ENCODE data around the gene SUV39H1. TPM values are rescaled to one million over a fixed set of nuclear protein-coding genes. Genes with fewer than 3 reads are reported as not detected.
A peak's percentile ranks its signal among the peaks of the same experiment; 100 is the strongest.

The SUV39H1 gene
- total RNA-seq, 4 donors from 2014 or later, result 2.7 to 8.6 (median 7.1) TPM

DNA sequence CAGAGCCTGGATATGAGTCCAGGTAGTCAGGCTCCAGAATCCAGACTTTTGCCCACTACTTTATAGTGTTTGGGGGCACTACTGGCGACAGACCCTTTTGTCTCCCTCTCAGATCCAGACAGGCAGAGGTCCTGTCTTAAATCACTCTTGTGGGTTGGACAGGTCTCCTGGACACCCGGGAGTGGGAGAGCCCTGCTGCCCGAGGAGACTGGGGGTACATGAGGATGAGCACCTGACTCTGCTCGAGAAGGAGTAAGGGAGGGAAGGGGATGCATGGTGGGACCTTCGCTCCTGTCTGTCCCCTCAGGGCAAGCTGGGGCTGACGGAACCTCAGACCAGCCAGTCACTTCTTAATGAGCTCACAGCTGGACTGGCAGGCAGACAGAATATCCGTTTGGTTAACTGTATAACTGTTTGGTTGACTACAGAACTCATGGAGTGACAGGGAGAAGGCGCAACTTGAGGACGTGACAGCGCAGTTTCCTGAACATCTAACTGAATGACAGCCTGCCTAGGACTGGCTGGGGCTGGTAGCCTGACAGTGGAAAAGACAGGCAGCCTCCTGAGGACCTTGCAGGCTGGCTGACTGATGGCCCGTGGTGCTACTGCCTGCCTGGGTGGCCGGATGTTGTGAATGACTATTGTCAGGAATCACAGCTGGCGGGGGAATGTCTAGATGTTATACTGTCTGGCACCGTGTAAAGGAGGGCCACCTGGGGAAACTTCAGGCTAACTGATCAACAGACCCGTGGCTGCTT is 1.6 kb upstream of the SUV39H1 start:
- no peaks in the 10 kb centered on the region for H3K9me3 ChIP-seq
- TF ChIP-seq, protein P1, sequence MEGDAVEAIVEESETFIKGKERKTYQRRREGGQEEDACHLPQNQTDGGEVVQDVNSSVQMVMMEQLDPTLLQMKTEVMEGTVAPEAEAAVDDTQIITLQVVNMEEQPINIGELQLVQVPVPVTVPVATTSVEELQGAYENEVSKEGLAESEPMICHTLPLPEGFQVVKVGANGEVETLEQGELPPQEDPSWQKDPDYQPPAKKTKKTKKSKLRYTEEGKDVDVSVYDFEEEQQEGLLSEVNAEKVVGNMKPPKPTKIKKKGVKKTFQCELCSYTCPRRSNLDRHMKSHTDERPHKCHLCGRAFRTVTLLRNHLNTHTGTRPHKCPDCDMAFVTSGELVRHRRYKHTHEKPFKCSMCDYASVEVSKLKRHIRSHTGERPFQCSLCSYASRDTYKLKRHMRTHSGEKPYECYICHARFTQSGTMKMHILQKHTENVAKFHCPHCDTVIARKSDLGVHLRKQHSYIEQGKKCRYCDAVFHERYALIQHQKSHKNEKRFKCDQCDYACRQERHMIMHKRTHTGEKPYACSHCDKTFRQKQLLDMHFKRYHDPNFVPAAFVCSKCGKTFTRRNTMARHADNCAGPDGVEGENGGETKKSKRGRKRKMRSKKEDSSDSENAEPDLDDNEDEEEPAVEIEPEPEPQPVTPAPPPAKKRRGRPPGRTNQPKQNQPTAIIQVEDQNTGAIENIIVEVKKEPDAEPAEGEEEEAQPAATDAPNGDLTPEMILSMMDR (IDR thresholded peaks at IDR 0.05), result no peak
- TF ChIP-seq POLR2A (IDR thresholded peaks at IDR 0.05), result no peak
- 48 to 53% methylated on average over 7 to 8 of the region's 15 CpGs for WGBS, 2 donors
- H3K27me3 ChIP-seq, result no peaks in the 10 kb centered on the region
- H3K27ac ChIP-seq, result no peak overlapping the region
- no peaks in the 10 kb centered on the region for H3K36me3 ChIP-seq
- no peak overlapping the region for H3K4me3 ChIP-seq (replicated peaks in 1 of 3)
- H3K4me1 ChIP-seq, result no peaks in the 10 kb centered on the region
- no peak for DNase-seq
- intact Hi-C loops (cut with DNase I), result no loop called here

DNA sequence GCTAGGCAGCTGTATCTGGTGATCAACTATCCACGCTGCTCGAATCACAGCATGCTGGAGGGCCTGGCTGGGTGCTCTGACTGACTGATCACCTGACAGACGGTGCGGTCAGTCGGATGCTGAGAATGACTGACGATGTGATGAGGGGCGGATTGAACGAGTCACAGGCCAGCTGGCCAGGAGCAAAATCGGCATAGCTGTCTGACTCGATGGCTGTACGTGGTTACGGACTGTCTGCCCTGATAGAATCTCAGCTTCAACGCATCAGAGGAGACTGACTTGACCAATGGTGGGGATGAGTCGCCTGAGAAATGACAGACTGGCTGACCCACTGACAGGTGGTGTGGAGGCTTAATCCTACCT is 1.0 kb upstream of the SUV39H1 start:
- intact Hi-C loops (cut with DNase I), result no loop called here
- no peak for TF ChIP-seq POLR2A (IDR thresholded peaks at IDR 0.05)
- TF ChIP-seq, protein P1 (IDR thresholded peaks at IDR 0.05), result no peak
- peak; percentile 1 to 5 for DNase-seq
- Histone ChIP-seq H3K27ac (no peak overlapping the region), H3K4me3 (replicated peaks in 1 of 3) (no peak overlapping the region), H3K27me3 (no peaks in the 10 kb centered on the region), H3K36me3 (no peaks in the 10 kb centered on the region), H3K9me3 (no peaks in the 10 kb centered on the region), H3K4me1 (no peaks in the 10 kb centered on the region)
- 25% methylated on average over 8 of the region's 14 CpGs; no CpG with 5 or more reads in 1 of the 2 donors for WGBS, 2 donors

DNA sequence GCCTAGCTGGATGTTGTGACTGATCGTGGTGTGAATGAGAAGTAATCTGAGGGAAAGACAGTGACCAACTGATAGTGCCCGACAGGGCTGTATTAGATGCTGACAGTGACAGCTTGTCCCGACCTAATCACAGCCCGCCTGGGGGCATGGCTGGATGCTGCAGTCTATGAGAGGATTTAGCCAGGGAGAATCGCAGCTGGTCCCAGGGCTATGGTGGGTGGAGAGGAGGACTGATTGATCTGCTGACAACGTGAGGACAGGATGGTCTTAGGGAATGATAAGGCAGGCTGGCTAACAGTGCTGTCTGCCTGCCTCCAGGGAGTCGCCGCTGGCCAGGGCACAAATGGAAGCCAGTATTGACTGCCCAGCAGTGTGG is 621 bp upstream of the SUV39H1 start:
- peak overlapping the region; percentile 53 to 76 (median 75) for H3K27ac ChIP-seq
- no peaks in the 10 kb centered on the region for H3K36me3 ChIP-seq
- H3K4me1 ChIP-seq, result no peaks in the 10 kb centered on the region
- TF ChIP-seq, protein P1 (IDR thresholded peaks at IDR 0.05), result no peak
- TF ChIP-seq POLR2A (IDR thresholded peaks at IDR 0.05), result no peak
- DNase-seq, result no peak
- intact Hi-C loops (cut with DNase I), result no loop called here
- peak overlapping the region in 2 of 3 donors; percentile 35 to 44 for H3K4me3 ChIP-seq (replicated peaks in 1 of 3)
- no peaks in the 10 kb centered on the region for H3K9me3 ChIP-seq
- no peaks in the 10 kb centered on the region for H3K27me3 ChIP-seq
- 0 to 9% methylated on average over 5 of the region's 8 CpGs for WGBS, 2 donors

DNA sequence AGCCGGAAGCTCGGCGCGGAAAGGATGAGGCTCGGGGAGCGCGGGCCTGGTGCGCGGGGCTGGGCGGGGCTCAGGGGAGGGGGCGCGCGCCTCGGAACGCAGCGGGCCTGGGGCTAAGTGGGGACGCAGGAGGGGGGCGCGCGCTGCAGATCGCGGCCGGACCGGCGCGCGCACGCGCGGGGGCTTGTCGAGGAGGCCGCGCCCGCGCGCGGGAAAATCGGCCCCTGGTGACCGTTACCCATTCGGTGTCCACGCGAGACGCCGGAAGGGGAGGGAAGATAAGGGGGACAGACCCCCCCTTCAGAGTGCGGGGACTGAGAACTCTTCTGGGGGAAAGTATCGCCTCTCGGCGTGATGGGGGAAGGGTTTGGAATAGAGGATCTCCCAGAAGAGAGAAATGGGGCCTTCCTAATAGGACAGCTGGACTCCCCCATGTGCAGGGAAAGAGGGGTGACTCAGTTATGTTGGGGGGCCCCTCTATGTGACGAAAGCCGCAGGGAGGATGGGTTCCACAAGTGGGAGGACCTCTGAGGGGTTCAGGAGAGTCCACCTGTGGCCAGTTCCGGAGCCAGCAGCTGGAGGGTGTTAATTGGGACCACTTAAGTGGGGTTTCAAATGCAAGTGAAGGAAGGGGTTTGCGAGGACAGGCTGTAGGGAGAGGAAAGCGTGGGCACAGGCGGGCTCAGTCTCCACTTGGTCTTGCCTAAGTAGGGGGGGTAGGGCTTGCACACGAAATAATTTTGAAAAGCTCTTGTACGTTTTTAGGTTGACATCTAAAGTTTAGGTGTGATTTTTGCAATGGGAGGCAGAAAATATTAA is 584 bp downstream of the SUV39H1 start:
- Histone ChIP-seq H3K9me3 (no peaks in the 10 kb centered on the region), H3K4me3 (replicated peaks in 1 of 3) (peak overlapping the region in 2 of 3 donors; percentile 15 to 44), H3K27me3 (no peaks in the 10 kb centered on the region), H3K27ac (no peak overlapping the region), H3K4me1 (no peaks in the 10 kb centered on the region), H3K36me3 (no peaks in the 10 kb centered on the region)
- intact Hi-C loops (cut with DNase I), result no loop called here
- TF ChIP-seq POLR2A (IDR thresholded peaks at IDR 0.05), result no peak
- TF ChIP-seq, protein P1 (IDR thresholded peaks at IDR 0.05), result no peak
- DNase-seq, result peak; percentile 18 to 34
- 3 to 4% methylated on average over 8 of the region's 56 CpGs for WGBS, 2 donors

DNA sequence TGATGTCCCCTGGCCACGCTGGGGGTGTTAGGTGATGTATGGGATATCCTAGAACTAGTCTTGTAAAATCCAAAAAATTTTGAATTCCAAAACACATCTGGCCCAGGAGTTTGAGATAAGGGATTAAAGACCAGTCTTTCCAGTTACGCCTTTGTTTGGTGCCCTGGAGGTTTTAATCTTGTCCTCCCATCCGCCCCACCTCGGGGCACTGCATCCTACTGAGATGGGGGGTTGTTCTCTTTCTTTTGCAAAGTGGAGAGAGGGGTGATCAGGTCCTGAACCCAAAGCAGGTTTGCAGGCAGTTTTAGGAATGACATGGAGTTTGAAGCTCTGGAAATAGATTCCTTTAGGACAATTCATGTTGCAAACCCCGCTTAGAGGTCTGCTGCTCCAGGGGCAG is 1.8 kb downstream of the SUV39H1 start:
- TF ChIP-seq, protein P1 (IDR thresholded peaks at IDR 0.05), result no peak
- TF ChIP-seq POLR2A (IDR thresholded peaks at IDR 0.05), result no peak
- no peak overlapping the region for H3K4me3 ChIP-seq (replicated peaks in 1 of 3)
- no peaks in the 10 kb centered on the region for H3K36me3 ChIP-seq
- WGBS, 2 donors, result 83 to 100% methylated on average over 1 to 5 of the region's 5 CpGs
- intact Hi-C loops (cut with DNase I), result no loop called here
- no peaks in the 10 kb centered on the region for H3K4me1 ChIP-seq
- H3K27me3 ChIP-seq, result no peaks in the 10 kb centered on the region
- DNase-seq, result no peak
- H3K9me3 ChIP-seq, result no peaks in the 10 kb centered on the region
- H3K27ac ChIP-seq, result no peak overlapping the region
